ENCODE results near the gene EPC2. TPM values are rescaled to one million over a fixed set of nuclear protein-coding genes. Genes with fewer than 3 reads are reported as not detected.

EPC2 gene
- total and polyA plus RNA-seq, 5 donors from 2014 or later, result 1.8 to 74.2 (median 2.7) TPM

GRCh38 chr2:148816176-148816575, 171.6 kb downstream of the EPC2 start:
- H3K4me3 Mint-ChIP-seq, result no peak overlapping the region
- no peaks in the 10 kb centered on the region for H3K36me3 ChIP-seq (ENCODE audit: control insufficient read depth, insufficient read depth, low read length)

GRCh38 chr2:148817210-148817708, 172.7 kb downstream of the EPC2 start:
- no peak for DNase-seq
- H3K27ac ChIP-seq (ENCODE audit: insufficient read depth, low read length, poor library complexity, severe bottlenecking), result no peak overlapping the region
- H3K9me3 ChIP-seq (ENCODE audit: control insufficient read depth in 2 of 2, low read length in 2 of 2), result no peaks in the 10 kb centered on the region
- no peak for ATAC-seq (ENCODE audit: low read depth in 2 of 2)
- no peak overlapping the region for H3K4me3 ChIP-seq (ENCODE audit: low read depth, low read length)
- H3K4me1 ChIP-seq (ENCODE audit: control insufficient read depth, insufficient read depth, low read length, poor library complexity, severe bottlenecking), result peaks cover 7% of the 10 kb centered on the region
- Mint-ChIP-seq H3K9me3 (peaks cover 0 to 3% (median 0%) of the 10 kb centered on the region in 7 donors), H3K36me3 (no peaks in the 10 kb centered on the region), H3K4me1 (peaks cover 0 to 15% (median 7%) of the 10 kb centered on the region in 4 donors), H3K27ac (no peak overlapping the region), H3K4me3 (peak overlapping the region in 2 of 4 donors; percentile 52 to 69), H3K27me3 (peaks cover 33% of the 10 kb centered on the region)
- no peaks in the 10 kb centered on the region for H3K36me3 ChIP-seq (ENCODE audit: control insufficient read depth, insufficient read depth, low read length)
- H3K27me3 ChIP-seq (ENCODE audit: control insufficient read depth, insufficient read depth, low read length), result peaks cover 2% of the 10 kb centered on the region

More at GRCh38 chr2:148816176-148816575, 171.6 kb downstream of the EPC2 start:
- DNase-seq, result no peak
- no peaks in the 10 kb centered on the region for H3K36me3 Mint-ChIP-seq
- peaks cover 2% of the 10 kb centered on the region for H3K27me3 ChIP-seq (ENCODE audit: control insufficient read depth, insufficient read depth, low read length)
- H3K9me3 Mint-ChIP-seq, result peaks cover 0 to 3% (median 0%) of the 10 kb centered on the region in 7 donors
- no peak overlapping the region for H3K27ac ChIP-seq (ENCODE audit: insufficient read depth, low read length, poor library complexity, severe bottlenecking)
- H3K27me3 Mint-ChIP-seq, result peaks cover 33% of the 10 kb centered on the region
- H3K9me3 ChIP-seq (ENCODE audit: control insufficient read depth in 2 of 2, low read length in 2 of 2), result no peaks in the 10 kb centered on the region
- H3K4me3 ChIP-seq (ENCODE audit: low read depth, low read length), result no peak overlapping the region
- no peak overlapping the region for H3K27ac Mint-ChIP-seq
- peaks cover 0 to 15% (median 7%) of the 10 kb centered on the region in 4 donors for H3K4me1 Mint-ChIP-seq
- peaks cover 7% of the 10 kb centered on the region for H3K4me1 ChIP-seq (ENCODE audit: control insufficient read depth, insufficient read depth, low read length, poor library complexity, severe bottlenecking)
- ATAC-seq (ENCODE audit: low read depth in 2 of 2), result no peak

- H3K4me1 Mint-ChIP-seq, result peaks cover 0 to 8% (median 4%) of the 10 kb centered on the region in 4 donors
- peaks cover 6% of the 10 kb centered on the region for H3K27me3 ChIP-seq (ENCODE audit: control insufficient read depth, insufficient read depth, low read length)
- H3K36me3 ChIP-seq (ENCODE audit: control insufficient read depth, insufficient read depth, low read length), result no peaks in the 10 kb centered on the region
- H3K4me3 Mint-ChIP-seq, result no peak overlapping the region
- H3K27me3 Mint-ChIP-seq, result peaks cover 28% of the 10 kb centered on the region
- no peaks in the 10 kb centered on the region for H3K36me3 Mint-ChIP-seq
- no peaks in the 10 kb centered on the region for H3K9me3 ChIP-seq (ENCODE audit: control insufficient read depth in 2 of 2, low read length in 2 of 2)
- ATAC-seq (ENCODE audit: low read depth in 2 of 2) (no peak), DNase-seq (no peak)
- H3K4me1 ChIP-seq (ENCODE audit: control insufficient read depth, insufficient read depth, low read length, poor library complexity, severe bottlenecking), result no peaks in the 10 kb centered on the region
- peaks cover 0 to 3% (median 0%) of the 10 kb centered on the region in 7 donors for H3K9me3 Mint-ChIP-seq
- H3K27ac ChIP-seq (ENCODE audit: insufficient read depth, low read length, poor library complexity, severe bottlenecking), result no peak overlapping the region
- no peak overlapping the region for H3K4me3 ChIP-seq (ENCODE audit: low read depth, low read length)
- peak overlapping the region in 1 of 3 donors; percentile 53 for H3K27ac Mint-ChIP-seq
Observed at GRCh38 chr2:148819019-148819585, 174.6 kb downstream of the EPC2 start.

GRCh38 chr2:148824190-148824589, 179.6 kb downstream of the EPC2 start:
- Mint-ChIP-seq H3K4me1 (no peaks in the 10 kb centered on the region), H3K4me3 (no peak overlapping the region), H3K27ac (no peak overlapping the region), H3K9me3 (peaks cover 0 to 7% (median 1%) of the 10 kb centered on the region in 7 donors), H3K36me3 (no peaks in the 10 kb centered on the region), H3K27me3 (peaks cover 9% of the 10 kb centered on the region)
- no peak for DNase-seq
- Histone ChIP-seq H3K36me3 (ENCODE audit: control insufficient read depth, insufficient read depth, low read length) (no peaks in the 10 kb centered on the region), H3K9me3 (ENCODE audit: control insufficient read depth in 2 of 2, low read length in 2 of 2) (no peaks in the 10 kb centered on the region), H3K4me3 (ENCODE audit: low read depth, low read length) (no peak overlapping the region), H3K27me3 (ENCODE audit: control insufficient read depth, insufficient read depth, low read length) (peaks cover 6% of the 10 kb centered on the region), H3K27ac (ENCODE audit: insufficient read depth, low read length, poor library complexity, severe bottlenecking) (no peak overlapping the region), H3K4me1 (ENCODE audit: control insufficient read depth, insufficient read depth, low read length, poor library complexity, severe bottlenecking) (no peaks in the 10 kb centered on the region)
- ATAC-seq (ENCODE audit: low read depth in 2 of 2), result no peak

DNA sequence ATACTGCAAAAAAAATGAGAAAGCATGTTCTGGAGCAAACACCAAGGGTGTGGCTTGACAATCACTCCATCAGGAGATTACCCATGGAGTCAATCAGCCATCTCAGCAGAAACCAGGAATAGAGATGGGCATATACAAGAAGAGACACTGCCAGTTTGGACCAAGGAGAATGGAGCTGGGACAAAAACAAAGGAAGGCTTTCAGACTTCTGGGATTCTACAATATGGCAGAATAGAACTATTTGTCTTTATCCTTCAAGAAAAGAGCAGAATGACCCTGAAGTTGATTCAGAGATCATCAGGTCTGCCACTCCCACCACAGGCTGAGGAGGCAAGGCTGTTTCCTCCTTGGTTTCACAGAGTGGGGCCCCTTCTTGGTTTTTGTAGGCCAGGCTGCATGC, 182.2 kb downstream of the EPC2 start:
- peaks cover 0 to 7% (median 0%) of the 10 kb centered on the region in 7 donors for H3K9me3 Mint-ChIP-seq

GRCh38 chr2:148828941-148829340, 184.4 kb downstream of the EPC2 start:
- H3K27ac Mint-ChIP-seq, result peak overlapping the region in 1 of 3 donors; percentile 88
- H3K9me3 Mint-ChIP-seq, result peaks cover 0 to 7% (median 1%) of the 10 kb centered on the region in 7 donors
- ATAC-seq (ENCODE audit: low read depth in 2 of 2) (no peak), DNase-seq (no peak)
- H3K36me3 Mint-ChIP-seq, result no peaks in the 10 kb centered on the region
- Histone ChIP-seq H3K27ac (ENCODE audit: insufficient read depth, low read length, poor library complexity, severe bottlenecking) (no peak overlapping the region), H3K36me3 (ENCODE audit: control insufficient read depth, insufficient read depth, low read length) (no peaks in the 10 kb centered on the region), H3K27me3 (ENCODE audit: control insufficient read depth, insufficient read depth, low read length) (peaks cover 4% of the 10 kb centered on the region), H3K9me3 (ENCODE audit: control insufficient read depth in 2 of 2, low read length in 2 of 2) (no peaks in the 10 kb centered on the region), H3K4me1 (ENCODE audit: control insufficient read depth, insufficient read depth, low read length, poor library complexity, severe bottlenecking) (no peaks in the 10 kb centered on the region), H3K4me3 (ENCODE audit: low read depth, low read length) (no peak overlapping the region)
- H3K4me1 Mint-ChIP-seq, result no peaks in the 10 kb centered on the region
- H3K27me3 Mint-ChIP-seq, result no peaks in the 10 kb centered on the region
- H3K4me3 Mint-ChIP-seq, result no peak overlapping the region

More for the DNA sequence above, 182.2 kb downstream of the EPC2 start:
- DNase-seq (no peak), ATAC-seq (ENCODE audit: low read depth in 2 of 2) (no peak)
- no peak overlapping the region for H3K4me3 ChIP-seq (ENCODE audit: low read depth, low read length)
- no peaks in the 10 kb centered on the region for H3K36me3 Mint-ChIP-seq
- H3K4me1 Mint-ChIP-seq, result no peaks in the 10 kb centered on the region
- H3K27me3 Mint-ChIP-seq, result no peaks in the 10 kb centered on the region
- H3K9me3 ChIP-seq (ENCODE audit: control insufficient read depth in 2 of 2, low read length in 2 of 2), result no peaks in the 10 kb centered on the region
- no peak overlapping the region for H3K4me3 Mint-ChIP-seq
- H3K36me3 ChIP-seq (ENCODE audit: control insufficient read depth, insufficient read depth, low read length), result no peaks in the 10 kb centered on the region
- H3K27me3 ChIP-seq (ENCODE audit: control insufficient read depth, insufficient read depth, low read length), result peaks cover 6% of the 10 kb centered on the region
- no peak overlapping the region for H3K27ac ChIP-seq (ENCODE audit: insufficient read depth, low read length, poor library complexity, severe bottlenecking)
- H3K27ac Mint-ChIP-seq, result no peak overlapping the region
- H3K4me1 ChIP-seq (ENCODE audit: control insufficient read depth, insufficient read depth, low read length, poor library complexity, severe bottlenecking), result no peaks in the 10 kb centered on the region

- ATAC-seq (ENCODE audit: low read depth in 2 of 2) (no peak), DNase-seq (no peak)
- Mint-ChIP-seq H3K4me3 (peak overlapping the region in 1 of 4 donors; percentile 1), H3K27me3 (no peaks in the 10 kb centered on the region), H3K27ac (no peak overlapping the region), H3K9me3 (peaks cover 0 to 7% (median 1%) of the 10 kb centered on the region in 7 donors), H3K4me1 (no peaks in the 10 kb centered on the region), H3K36me3 (no peaks in the 10 kb centered on the region)
- H3K27ac ChIP-seq (ENCODE audit: insufficient read depth, low read length, poor library complexity, severe bottlenecking), result no peak overlapping the region
- H3K27me3 ChIP-seq (ENCODE audit: control insufficient read depth, insufficient read depth, low read length), result peaks cover 2% of the 10 kb centered on the region
- no peak overlapping the region for H3K4me3 ChIP-seq (ENCODE audit: low read depth, low read length)
- no peaks in the 10 kb centered on the region for H3K9me3 ChIP-seq (ENCODE audit: control insufficient read depth in 2 of 2, low read length in 2 of 2)
- H3K4me1 ChIP-seq (ENCODE audit: control insufficient read depth, insufficient read depth, low read length, poor library complexity, severe bottlenecking), result no peaks in the 10 kb centered on the region
- H3K36me3 ChIP-seq (ENCODE audit: control insufficient read depth, insufficient read depth, low read length), result no peaks in the 10 kb centered on the region
Observed at GRCh38 chr2:148829618-148830017, 185.1 kb downstream of the EPC2 start.

- Mint-ChIP-seq H3K36me3 (no peaks in the 10 kb centered on the region), H3K27ac (no peak overlapping the region), H3K27me3 (peaks cover 10% of the 10 kb centered on the region), H3K4me1 (no peaks in the 10 kb centered on the region), H3K4me3 (no peak overlapping the region), H3K9me3 (peaks cover 0 to 8% (median 0%) of the 10 kb centered on the region in 7 donors)
- H3K9me3 ChIP-seq (ENCODE audit: control insufficient read depth in 2 of 2, low read length in 2 of 2), result no peaks in the 10 kb centered on the region
- DNase-seq (no peak), ATAC-seq (ENCODE audit: low read depth in 2 of 2) (no peak)
- no peak overlapping the region for H3K27ac ChIP-seq (ENCODE audit: insufficient read depth, low read length, poor library complexity, severe bottlenecking)
- peaks cover 2% of the 10 kb centered on the region for H3K27me3 ChIP-seq (ENCODE audit: control insufficient read depth, insufficient read depth, low read length)
- no peaks in the 10 kb centered on the region for H3K36me3 ChIP-seq (ENCODE audit: control insufficient read depth, insufficient read depth, low read length)
- no peak overlapping the region for H3K4me3 ChIP-seq (ENCODE audit: low read depth, low read length)
- no peaks in the 10 kb centered on the region for H3K4me1 ChIP-seq (ENCODE audit: control insufficient read depth, insufficient read depth, low read length, poor library complexity, severe bottlenecking)
Observed at GRCh38 chr2:148832637-148833036, 188.1 kb downstream of the EPC2 start.
